ENCODE data around the gene RPP25. TPM values are rescaled to one million over a fixed set of nuclear protein-coding genes. Genes with fewer than 3 reads are reported as not detected.

RPP25 gene
- total RNA-seq, 1 donor from 2014 or later, result 24.0 TPM

DNA sequence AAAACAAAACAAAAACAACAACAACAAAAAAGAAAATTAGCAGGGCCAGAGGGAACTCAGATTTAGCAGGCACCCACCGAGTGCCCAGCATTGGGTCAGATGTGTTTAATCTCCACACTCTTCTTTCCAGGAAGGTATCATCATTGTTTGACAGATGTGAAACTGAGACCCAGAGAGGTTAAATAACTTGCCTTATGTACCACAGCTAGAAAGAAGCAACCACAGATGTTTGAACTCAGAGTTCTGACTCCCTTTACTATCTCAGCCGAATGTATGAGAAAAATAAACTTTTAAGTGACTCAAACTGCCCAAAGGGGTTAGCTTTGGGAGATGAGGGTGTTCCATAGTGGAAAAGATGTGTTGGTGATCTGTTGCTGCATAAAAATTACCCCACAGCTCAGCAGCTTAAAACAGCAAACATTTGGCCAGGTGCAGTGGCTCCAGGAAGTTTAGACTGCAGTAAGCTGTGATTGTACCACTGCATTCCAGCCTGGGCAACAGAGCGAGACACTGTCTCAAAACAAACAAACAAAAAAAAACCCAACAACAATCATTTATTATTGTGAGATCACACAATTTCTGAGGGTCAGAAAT lies 4.5 kb upstream of the RPP25 start:
- TF ChIP-seq, protein P1, sequence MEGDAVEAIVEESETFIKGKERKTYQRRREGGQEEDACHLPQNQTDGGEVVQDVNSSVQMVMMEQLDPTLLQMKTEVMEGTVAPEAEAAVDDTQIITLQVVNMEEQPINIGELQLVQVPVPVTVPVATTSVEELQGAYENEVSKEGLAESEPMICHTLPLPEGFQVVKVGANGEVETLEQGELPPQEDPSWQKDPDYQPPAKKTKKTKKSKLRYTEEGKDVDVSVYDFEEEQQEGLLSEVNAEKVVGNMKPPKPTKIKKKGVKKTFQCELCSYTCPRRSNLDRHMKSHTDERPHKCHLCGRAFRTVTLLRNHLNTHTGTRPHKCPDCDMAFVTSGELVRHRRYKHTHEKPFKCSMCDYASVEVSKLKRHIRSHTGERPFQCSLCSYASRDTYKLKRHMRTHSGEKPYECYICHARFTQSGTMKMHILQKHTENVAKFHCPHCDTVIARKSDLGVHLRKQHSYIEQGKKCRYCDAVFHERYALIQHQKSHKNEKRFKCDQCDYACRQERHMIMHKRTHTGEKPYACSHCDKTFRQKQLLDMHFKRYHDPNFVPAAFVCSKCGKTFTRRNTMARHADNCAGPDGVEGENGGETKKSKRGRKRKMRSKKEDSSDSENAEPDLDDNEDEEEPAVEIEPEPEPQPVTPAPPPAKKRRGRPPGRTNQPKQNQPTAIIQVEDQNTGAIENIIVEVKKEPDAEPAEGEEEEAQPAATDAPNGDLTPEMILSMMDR (IDR thresholded peaks at IDR 0.05; ENCODE audit: unreplicated experiment), result no peak
- Mint-ChIP-seq H3K4me1 (ENCODE audit: unreplicated experiment) (peaks cover 60% of the 10 kb centered on the region), H3K4me3 (ENCODE audit: unreplicated experiment) (peak overlapping the region; percentile 77), H3K36me3 (ENCODE audit: low read depth, unreplicated experiment) (peaks cover 4% of the 10 kb centered on the region), H3K9me3 (ENCODE audit: unreplicated experiment) (no peaks in the 10 kb centered on the region), H3K27me3 (ENCODE audit: unreplicated experiment) (peaks cover 15% of the 10 kb centered on the region), H3K27ac (ENCODE audit: unreplicated experiment) (peak overlapping the region; percentile 96)
- no peak for DNase-seq (ENCODE audit: low spot score)

DNA sequence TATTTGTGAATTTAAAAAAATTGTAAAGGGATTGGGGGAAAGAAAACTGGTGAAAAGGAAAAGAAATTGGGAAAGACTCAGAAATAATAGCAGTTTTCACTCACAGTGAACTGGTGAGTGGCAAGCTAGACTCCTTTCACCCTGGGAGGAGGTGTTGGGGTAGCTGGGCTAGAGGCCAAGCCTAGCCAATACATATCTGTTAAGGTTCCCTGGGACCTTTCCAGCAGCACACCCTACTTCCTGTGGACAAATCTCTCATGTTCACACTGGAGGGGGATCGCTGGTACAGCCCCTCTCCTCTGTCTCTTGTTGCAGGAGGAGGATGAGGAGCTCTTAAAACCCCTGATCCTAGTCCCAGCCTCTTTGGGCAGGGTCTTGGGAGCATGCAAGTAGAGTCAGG lies 3.7 kb upstream of the RPP25 start:
- TF ChIP-seq, protein P1 (IDR thresholded peaks at IDR 0.05; ENCODE audit: unreplicated experiment), result no peak
- peaks cover 59% of the 10 kb centered on the region for H3K4me1 Mint-ChIP-seq (ENCODE audit: unreplicated experiment)
- peak overlapping the region; percentile 47 for H3K4me3 Mint-ChIP-seq (ENCODE audit: unreplicated experiment)
- H3K9me3 Mint-ChIP-seq (ENCODE audit: unreplicated experiment), result no peaks in the 10 kb centered on the region
- peak overlapping the region; percentile 64 for H3K27ac Mint-ChIP-seq (ENCODE audit: unreplicated experiment)
- H3K36me3 Mint-ChIP-seq (ENCODE audit: low read depth, unreplicated experiment), result peaks cover 4% of the 10 kb centered on the region
- peaks cover 15% of the 10 kb centered on the region for H3K27me3 Mint-ChIP-seq (ENCODE audit: unreplicated experiment)
- no peak for DNase-seq (ENCODE audit: low spot score)

DNA sequence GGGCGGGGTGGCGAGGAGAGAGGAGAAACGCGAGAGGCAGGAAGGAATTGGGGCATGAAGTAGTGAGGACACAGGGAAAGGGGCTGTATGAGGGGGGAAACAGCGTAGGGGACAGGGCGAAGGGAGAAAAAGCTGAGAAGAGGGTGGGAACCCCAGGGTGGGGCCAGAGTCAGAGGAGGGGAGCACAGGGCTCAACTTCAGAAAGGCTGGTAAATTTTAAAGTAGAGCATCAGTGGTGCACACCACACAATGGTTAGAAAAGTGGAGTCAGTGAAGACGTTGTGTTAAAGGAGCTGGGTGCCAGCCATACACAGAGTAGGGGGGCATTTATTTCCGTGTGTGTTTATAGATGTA lies 3.0 kb upstream of the RPP25 start:
- Mint-ChIP-seq H3K27ac (ENCODE audit: unreplicated experiment) (peak overlapping the region; percentile 82), H3K36me3 (ENCODE audit: low read depth, unreplicated experiment) (peaks cover 4% of the 10 kb centered on the region), H3K9me3 (ENCODE audit: unreplicated experiment) (no peaks in the 10 kb centered on the region), H3K27me3 (ENCODE audit: unreplicated experiment) (peaks cover 15% of the 10 kb centered on the region), H3K4me1 (ENCODE audit: unreplicated experiment) (peaks cover 59% of the 10 kb centered on the region), H3K4me3 (ENCODE audit: unreplicated experiment) (peak overlapping the region; percentile 94)
- no peak for DNase-seq (ENCODE audit: low spot score)
- TF ChIP-seq, protein P1 (IDR thresholded peaks at IDR 0.05; ENCODE audit: unreplicated experiment), result no peak

DNA sequence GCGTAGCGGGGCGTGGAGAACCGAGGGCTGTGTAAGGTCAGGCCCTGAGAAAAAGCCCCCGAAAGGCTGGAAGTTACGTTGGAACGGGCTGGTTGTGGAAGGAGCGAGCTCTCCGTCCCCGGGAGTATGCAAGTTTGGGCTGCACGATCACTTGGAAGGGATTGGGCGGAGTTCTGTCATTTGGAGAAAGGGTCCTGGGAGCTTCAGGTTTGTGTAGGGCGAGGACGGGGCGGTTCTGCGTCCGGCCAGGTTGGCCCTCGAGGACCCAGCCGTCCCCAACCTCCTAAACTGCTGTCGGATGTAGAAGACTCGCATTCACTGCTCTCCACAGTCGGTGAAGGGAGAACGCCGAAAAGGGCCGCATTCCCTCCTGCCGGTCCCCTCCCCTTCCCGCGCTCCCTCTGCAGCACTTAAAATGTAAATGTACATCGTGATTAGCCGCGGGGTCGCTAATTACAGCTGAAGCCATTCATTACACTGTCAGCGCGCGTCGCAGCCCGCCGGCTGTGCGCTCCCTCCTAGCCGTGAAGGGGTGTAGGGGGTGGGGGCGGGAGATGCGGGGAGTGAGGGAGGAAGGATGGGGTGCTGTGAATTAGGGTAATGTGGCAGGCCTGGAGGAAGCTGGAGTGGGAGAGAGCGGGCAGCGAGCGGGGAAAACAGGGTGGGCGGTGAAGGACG lies 2.5 kb upstream of the RPP25 start:
- Mint-ChIP-seq H3K4me3 (ENCODE audit: unreplicated experiment) (peak overlapping the region; percentile 94), H3K9me3 (ENCODE audit: unreplicated experiment) (no peaks in the 10 kb centered on the region), H3K27me3 (ENCODE audit: unreplicated experiment) (peaks cover 15% of the 10 kb centered on the region), H3K4me1 (ENCODE audit: unreplicated experiment) (peaks cover 54% of the 10 kb centered on the region), H3K36me3 (ENCODE audit: low read depth, unreplicated experiment) (peaks cover 4% of the 10 kb centered on the region), H3K27ac (ENCODE audit: unreplicated experiment) (peak overlapping the region; percentile 82)
- no peak for DNase-seq (ENCODE audit: low spot score)
- TF ChIP-seq, protein P1 (IDR thresholded peaks at IDR 0.05; ENCODE audit: unreplicated experiment), result no peak

DNA sequence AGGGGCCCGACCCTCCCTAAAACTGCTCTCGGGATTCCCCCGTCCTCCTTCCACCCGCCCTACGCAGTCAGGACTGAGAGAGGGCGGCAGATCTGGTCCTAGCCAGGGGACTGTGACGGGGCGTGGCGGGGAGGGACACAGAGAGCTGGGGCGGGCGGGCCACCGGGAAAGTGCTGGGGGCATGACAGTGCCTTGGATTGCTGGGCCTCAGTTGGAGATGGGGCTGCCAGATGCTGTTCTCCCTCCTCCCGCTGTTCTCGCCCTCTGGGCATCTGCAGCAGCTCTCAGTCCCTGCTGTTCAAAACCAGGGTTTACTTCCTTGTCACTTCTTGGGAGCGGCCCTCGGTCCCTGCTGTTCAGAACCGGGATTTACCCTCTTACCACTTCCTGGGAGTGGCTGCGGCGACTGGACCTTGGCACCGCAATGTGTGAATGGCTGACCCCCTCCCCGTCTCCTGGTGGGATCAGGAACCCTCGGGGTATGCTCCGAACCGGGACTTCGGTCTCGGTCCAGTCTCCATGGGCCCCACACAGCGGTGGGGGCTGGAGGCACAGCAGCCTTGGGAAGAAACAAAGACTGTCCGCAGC lies 1.8 kb upstream of the RPP25 start:
- Mint-ChIP-seq H3K27me3 (ENCODE audit: unreplicated experiment) (peaks cover 15% of the 10 kb centered on the region), H3K36me3 (ENCODE audit: low read depth, unreplicated experiment) (peaks cover 4% of the 10 kb centered on the region), H3K27ac (ENCODE audit: unreplicated experiment) (peak overlapping the region; percentile 82), H3K9me3 (ENCODE audit: unreplicated experiment) (no peaks in the 10 kb centered on the region), H3K4me3 (ENCODE audit: unreplicated experiment) (peak overlapping the region; percentile 94), H3K4me1 (ENCODE audit: unreplicated experiment) (peaks cover 53% of the 10 kb centered on the region)
- DNase-seq (ENCODE audit: low spot score), result peak; percentile 35
- TF ChIP-seq, protein P1 (IDR thresholded peaks at IDR 0.05; ENCODE audit: unreplicated experiment), result no peak

Data from endothelial cell (in vitro differentiated cells).